Nephron progenitor cell (in vitro differentiated cells): ENCODE measurements around the gene GMCL2.

Experiments used
- DNase-seq: peaks from one replicate; pipeline ENCODE4 v3.0.0; 2021
- H3K27ac Mint-ChIP-seq: 2 replicates; pipeline ENCODE4 v1.8.0; 2021; ENCODE audit warnings: mild to moderate bottlenecking, moderate library complexity, mixed read lengths
- H3K27me3 Mint-ChIP-seq: 2 replicates; pipeline ENCODE4 v1.8.0; 2021; ENCODE audit warnings: mild to moderate bottlenecking, low read depth, mixed read lengths; ENCODE audit not compliant: poor library complexity
- H3K36me3 Mint-ChIP-seq: 2 replicates; pipeline ENCODE4 v1.8.0; 2021; ENCODE audit warnings: low read depth, mixed read lengths
- H3K4me1 Mint-ChIP-seq: 2 replicates; pipeline ENCODE4 v1.8.0; 2021; ENCODE audit warnings: mixed read lengths
- H3K4me3 Mint-ChIP-seq: 2 replicates; pipeline ENCODE4 v1.8.0; 2021; ENCODE audit warnings: mild to moderate bottlenecking, moderate library complexity, mixed read lengths
- H3K9me3 Mint-ChIP-seq: 2 replicates; pipeline ENCODE4 v1.8.0; 2021; ENCODE audit warnings: mild to moderate bottlenecking, moderate library complexity, mixed read lengths
- CTCF ChIP-seq: fragments of 200-600 bp; sonication (generic); IDR thresholded peaks from 2 replicates; pipeline ENCODE4 v1.5.0; 2021; ENCODE audit warnings: antibody characterized with exemption

The GMCL2 gene

GRCh38 chr5:178152491-178153444 is 34.4 kb downstream of the GMCL2 start:
- Mint-ChIP-seq H3K9me3 (no peaks in the 10 kb centered on the region), H3K36me3 (peaks cover 20% of the 10 kb centered on the region), H3K27ac (peak overlapping the region; percentile 91), H3K4me3 (peak overlapping the region; percentile 95), H3K4me1 (peaks cover 22% of the 10 kb centered on the region), H3K27me3 (peaks cover 3% of the 10 kb centered on the region)
- no peak for TF ChIP-seq CTCF
- no peak for DNase-seq

- H3K27me3 Mint-ChIP-seq, result no peaks in the 10 kb centered on the region
- no peak for DNase-seq
These were observed 36.0 kb downstream of the GMCL2 start for GRCh38 chr5:178150977-178151734.

GRCh38 chr5:178149199-178149932 is 37.8 kb downstream of the GMCL2 start:
- H3K4me3 Mint-ChIP-seq, result no peak overlapping the region
- no peaks in the 10 kb centered on the region for H3K27me3 Mint-ChIP-seq
- H3K36me3 Mint-ChIP-seq, result peaks cover 29% of the 10 kb centered on the region
- DNase-seq, result no peak
- no peak for TF ChIP-seq CTCF
- H3K9me3 Mint-ChIP-seq, result no peaks in the 10 kb centered on the region
- H3K4me1 Mint-ChIP-seq, result peaks cover 18% of the 10 kb centered on the region
- H3K27ac Mint-ChIP-seq, result no peak overlapping the region

More at GRCh38 chr5:178150977-178151734, 36.0 kb downstream of the GMCL2 start:
- peak overlapping the region; percentile 51 for H3K4me3 Mint-ChIP-seq
- H3K9me3 Mint-ChIP-seq, result no peaks in the 10 kb centered on the region
- H3K27ac Mint-ChIP-seq, result peak overlapping the region; percentile 38
- H3K36me3 Mint-ChIP-seq, result peaks cover 22% of the 10 kb centered on the region
- peaks cover 22% of the 10 kb centered on the region for H3K4me1 Mint-ChIP-seq
- no peak for TF ChIP-seq CTCF

GRCh38 chr5:178147406-178147805 is 39.8 kb downstream of the GMCL2 start:
- no peak for TF ChIP-seq CTCF
- Mint-ChIP-seq H3K4me3 (no peak overlapping the region), H3K9me3 (no peaks in the 10 kb centered on the region), H3K27me3 (no peaks in the 10 kb centered on the region), H3K27ac (no peak overlapping the region), H3K36me3 (peaks cover 33% of the 10 kb centered on the region), H3K4me1 (peaks cover 9% of the 10 kb centered on the region)
- no peak for DNase-seq

- Mint-ChIP-seq H3K36me3 (peaks cover 38% of the 10 kb centered on the region), H3K27ac (no peak overlapping the region), H3K27me3 (no peaks in the 10 kb centered on the region), H3K4me1 (no peaks in the 10 kb centered on the region), H3K4me3 (no peak overlapping the region), H3K9me3 (no peaks in the 10 kb centered on the region)
- TF ChIP-seq CTCF, result peak; percentile 78
- peak; percentile 73 for DNase-seq
These were observed 41.0 kb downstream of the GMCL2 start for GRCh38 chr5:178145965-178146820.
